Peyer's patch (tissue), 4 donors: ENCODE measurements around the gene FBXW7.

ENCODE experiments used
- POLR2A ChIP-seq, 2 donors: fragments of 450-650 bp; IDR thresholded peaks; one replicate each; pipeline ENCODE4 v1.5.1; 2017; ENCODE audit warnings: antibody characterized with exemption in 2 of 2, mild to moderate bottlenecking in 2 of 2, moderate library complexity in 2 of 2
- TF ChIP-seq, protein P1 (sequence below), 6 experiments: fragments of 450-650 bp in 4 of 6; fragments of 200-600 bp in 2 of 6; sonication (generic) in 1 of 6; IDR thresholded peaks; one replicate each; pipeline ENCODE4 v1.5.1; 2017 to 2019; ENCODE audit warnings: antibody characterized with exemption in 6 of 6, mild to moderate bottlenecking in 3 of 6, moderate library complexity in 1 of 6

DNA sequence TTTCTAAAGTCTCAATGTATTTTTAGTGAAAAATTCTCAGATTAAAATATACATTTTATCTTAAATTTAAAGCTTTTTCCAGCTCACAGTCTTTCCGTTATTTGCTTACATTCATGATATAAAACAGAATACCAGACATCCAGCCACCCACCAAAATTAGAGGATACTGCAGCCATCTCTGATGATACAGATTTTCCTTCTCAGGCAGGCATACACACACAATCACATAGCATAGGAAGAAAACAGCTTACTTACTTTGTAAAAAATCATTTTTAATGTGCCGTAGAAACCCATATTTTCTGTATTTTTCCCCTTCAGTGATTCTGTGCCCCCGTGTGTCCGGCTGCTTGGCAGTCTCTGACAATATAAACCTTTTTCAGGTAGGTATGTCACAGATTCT, 183.7 kb downstream of the FBXW7 start:
- TF ChIP-seq, protein P1, sequence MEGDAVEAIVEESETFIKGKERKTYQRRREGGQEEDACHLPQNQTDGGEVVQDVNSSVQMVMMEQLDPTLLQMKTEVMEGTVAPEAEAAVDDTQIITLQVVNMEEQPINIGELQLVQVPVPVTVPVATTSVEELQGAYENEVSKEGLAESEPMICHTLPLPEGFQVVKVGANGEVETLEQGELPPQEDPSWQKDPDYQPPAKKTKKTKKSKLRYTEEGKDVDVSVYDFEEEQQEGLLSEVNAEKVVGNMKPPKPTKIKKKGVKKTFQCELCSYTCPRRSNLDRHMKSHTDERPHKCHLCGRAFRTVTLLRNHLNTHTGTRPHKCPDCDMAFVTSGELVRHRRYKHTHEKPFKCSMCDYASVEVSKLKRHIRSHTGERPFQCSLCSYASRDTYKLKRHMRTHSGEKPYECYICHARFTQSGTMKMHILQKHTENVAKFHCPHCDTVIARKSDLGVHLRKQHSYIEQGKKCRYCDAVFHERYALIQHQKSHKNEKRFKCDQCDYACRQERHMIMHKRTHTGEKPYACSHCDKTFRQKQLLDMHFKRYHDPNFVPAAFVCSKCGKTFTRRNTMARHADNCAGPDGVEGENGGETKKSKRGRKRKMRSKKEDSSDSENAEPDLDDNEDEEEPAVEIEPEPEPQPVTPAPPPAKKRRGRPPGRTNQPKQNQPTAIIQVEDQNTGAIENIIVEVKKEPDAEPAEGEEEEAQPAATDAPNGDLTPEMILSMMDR (IDR thresholded peaks at IDR 0.05), result no peak
- no peak for TF ChIP-seq POLR2A (IDR thresholded peaks at IDR 0.05)
